Eye (tissue), 1 donor: ENCODE measurements around the gene RTP5.
"Not testable (repeated sequence)": the region's sequence is repeated elsewhere in the genome, so short reads cannot be mapped to it uniquely, and the experiment has no call there.

ENCODE experiments used
- DNase-seq: peaks from one replicate; pipeline ENCODE4 v3.0.0-alpha.2; 2015

Gene RTP5

DNA sequence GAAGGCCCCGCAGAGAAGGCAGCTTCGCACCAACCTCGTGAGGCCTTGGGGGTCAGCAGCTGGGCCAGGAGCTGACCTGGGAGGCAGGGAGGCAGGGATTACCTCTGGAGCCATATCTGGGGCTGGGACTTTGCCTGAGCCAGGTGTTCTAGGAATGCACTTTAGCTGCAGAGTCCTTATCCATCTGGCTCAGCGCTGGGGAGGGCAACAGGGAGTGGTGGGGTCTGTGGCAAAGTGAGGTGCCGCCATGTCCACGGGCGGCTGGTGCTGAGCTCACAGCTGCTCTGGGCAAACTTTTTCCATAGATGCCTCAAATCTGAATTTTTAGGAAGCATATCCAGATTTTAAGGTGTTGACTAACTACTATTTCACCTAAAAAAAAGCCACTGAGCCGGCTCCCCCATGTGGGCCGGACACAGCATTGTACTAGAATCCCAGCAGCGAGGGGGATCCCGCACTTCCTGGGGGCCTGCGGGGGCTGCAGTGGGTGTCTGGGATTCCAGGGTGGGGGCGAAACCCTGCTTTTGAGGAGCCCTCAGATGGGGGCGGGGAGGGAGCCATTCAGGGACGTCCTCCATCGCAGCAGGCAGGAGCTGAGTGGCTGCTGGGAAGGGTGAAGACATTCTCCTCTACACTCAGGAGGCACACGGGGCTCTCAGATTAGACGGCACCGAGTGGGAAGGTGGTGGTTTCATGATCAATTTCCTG, 34.6 kb downstream of the RTP5 start:
- DNase-seq, result no peak

DNA sequence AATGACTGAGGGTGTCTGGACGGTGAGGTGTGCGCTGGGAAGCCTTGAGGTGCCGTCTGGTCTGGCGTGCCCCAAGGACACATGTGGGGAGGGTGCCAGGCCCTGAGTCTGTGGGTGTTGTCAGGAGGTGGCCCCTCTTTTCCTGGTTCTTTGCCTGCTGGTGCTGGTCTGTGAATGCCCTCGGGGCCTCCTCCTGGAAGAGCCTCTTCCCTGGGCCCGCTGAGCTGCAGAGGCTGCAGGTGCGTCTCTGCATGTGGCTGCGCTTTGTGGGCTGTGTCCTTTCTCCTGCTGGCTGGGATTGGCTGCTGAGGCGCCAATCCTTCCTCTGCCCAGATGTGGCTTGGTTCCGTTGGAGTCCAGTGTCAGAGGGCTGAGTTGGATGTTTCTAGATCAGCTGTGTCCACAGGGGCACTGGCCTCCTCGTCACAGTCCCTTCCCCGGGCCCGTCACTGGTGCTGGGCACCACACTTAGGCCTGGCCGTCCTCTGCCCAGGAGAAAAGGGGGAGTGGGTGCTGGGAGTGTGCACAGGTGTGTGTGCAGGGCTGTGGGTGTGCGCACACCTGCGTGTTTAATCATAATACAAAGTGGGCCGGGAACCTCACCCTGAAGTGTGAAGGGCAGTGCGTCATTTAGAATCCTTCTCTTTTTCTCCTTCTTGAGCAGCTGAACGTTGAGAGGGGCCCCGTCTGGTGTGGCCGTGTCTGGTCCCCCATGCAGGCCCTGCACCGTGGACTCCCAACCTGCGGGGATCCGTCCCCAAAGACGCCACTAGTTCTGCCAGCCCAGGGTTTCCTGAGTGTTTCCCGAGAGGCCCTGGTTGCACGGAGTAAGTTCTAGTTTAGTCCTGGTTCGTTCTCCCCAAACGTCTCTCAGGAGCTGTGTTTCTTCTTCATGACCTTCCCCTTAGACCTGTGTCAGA, 35.5 kb downstream of the RTP5 start:
- DNase-seq, result no peak

DNA sequence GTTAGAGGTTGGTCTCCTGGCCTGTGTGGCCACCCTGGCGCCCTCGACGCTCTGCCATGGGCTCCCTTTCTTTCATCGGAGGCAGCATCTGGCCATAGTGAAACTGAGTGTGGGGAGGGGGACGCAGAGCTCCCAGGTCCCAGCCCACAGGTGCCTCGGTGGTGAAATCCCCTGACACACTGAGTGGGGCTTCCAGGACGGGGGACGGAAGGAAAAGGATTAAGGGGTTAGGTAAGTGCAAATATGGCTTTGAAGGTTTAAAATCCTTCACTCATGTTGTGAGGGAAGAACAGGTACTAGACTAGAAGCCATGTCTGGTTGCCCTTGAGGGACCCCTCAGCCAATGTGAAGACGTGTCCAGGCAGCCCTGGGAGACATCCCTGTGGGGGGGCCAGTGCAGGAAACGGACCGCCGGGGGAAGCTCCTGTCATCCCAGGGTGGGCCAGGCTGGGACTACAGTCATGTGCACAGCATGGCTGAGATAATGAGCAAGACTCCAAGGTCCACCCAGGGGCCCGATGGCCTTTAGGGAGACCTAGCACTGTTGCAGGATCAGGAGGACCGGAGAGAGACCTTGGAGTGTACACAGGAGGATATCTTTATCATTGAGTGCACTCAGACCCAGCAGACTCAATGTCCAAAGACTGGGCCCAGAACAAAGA, 36.3 kb downstream of the RTP5 start:
- DNase-seq, result no peak

DNA sequence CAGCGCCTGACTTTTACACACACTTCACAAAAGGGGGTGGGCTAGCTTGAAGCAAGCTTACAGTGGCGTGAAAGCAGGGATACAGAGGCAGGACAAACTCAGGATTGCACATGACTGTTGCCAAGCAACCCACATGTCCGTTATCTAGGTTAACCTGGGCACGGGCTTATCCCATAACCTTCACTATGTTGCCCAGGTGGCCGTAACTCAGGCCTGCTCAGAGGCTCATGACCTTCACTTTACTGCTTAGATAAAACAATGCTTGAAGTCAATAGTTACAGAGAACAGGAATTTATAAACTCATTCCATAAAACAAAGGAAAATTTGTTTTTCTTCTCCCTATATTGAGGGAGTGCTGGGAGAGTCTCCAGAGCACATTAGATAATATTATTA, 36.8 kb downstream of the RTP5 start:
- not testable (repeated sequence) for DNase-seq

DNA sequence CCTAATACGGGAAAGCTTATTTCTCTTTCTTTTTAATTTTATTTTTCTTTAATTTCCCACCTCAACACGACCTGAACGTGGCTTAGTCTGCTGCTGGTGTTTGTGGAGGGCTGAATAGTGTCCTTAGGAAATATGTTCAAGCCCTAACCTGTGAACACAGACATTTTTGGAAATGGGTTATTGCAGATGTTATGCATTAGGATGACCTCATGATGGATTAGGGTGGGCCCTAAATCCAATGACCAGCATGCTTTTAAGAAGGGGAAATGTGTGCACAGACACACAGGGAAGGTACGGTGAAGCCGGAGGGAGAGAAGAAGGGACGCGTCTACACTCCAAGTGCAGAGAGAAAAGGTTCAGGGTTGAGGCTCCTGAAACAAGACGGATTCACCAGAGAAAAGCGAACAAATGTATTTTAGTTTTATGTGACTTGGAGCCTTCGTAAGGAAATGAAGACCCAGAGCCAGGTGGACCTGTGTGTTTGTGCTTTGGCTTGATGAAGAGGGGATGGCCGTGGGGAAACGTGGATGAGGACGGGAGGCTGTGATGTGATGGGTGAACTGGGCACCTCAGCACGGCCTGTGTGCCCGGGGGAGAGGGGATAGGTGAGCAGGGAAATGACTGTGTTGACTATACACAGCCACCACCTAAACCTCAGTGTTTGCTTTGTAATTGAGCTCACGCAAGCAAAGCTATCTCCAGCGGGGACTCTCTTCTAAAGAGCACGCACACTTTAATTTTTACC, 37.5 kb downstream of the RTP5 start:
- no peak for DNase-seq

- DNase-seq, result not testable (repeated sequence)
These were observed 38.3 kb downstream of the RTP5 start for GRCh38 chr2:241907831-241908230.

GRCh38 chr2:241908686-241909420, 39.3 kb downstream of the RTP5 start:
- DNase-seq, result no peak

DNA sequence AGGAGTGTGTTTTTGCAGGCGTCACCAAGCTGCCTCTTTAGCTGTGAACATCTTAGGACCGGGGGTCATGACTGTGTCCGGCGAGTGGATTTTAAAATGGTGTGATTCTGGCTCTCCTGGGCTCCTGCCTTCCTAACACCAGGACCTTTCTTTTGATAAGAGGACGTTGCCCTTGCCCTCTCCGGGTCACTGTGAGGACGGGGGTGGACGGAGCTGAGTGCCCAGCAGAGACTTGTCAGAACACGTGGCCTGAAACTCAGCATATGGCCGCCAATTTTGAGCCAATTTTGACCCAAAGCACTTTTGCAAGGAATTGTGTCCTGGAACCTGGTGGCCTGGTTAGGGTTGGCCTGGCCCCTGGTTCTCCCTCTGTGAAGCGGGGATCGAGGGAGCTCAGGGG, 40.2 kb downstream of the RTP5 start:
- DNase-seq, result no peak

DNA sequence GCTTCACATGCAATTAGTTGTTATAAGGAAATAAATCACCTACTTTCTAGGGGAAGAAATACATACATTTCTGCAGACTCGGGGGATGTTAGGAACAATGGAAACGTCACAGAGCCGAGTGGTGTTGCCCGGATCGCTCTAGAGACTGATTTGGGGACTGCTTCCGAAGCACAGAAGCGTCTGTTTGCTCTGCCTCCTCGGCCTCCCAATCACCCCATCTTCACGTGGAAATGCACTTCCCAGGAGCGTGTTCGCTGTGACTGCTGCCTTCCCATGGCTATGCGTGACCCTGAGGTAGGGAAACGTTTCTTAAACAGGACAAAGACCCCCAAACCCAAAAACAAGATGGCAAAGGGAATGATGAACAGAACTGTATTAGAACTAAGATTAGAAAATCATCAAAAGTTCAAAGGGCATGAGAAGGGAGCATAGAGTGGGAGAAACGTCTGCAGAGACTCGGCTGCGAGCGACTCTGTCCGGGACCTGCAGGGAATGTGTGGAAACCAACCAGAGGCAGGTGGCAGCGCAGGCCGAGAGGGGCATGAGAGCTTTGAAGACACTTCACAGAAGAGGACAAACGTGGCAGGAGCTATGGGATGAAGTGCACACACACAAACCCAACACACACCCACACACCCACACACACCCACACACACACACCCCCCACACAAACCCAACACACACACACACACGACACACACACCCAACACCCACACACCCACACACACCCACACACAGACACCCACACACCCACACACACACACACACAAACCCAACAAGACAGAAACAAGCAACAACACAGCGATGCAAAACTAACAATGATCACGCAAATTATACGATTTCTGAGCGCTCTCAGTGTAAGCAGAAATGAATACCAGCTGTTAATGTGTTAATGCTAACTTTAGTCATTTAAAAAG, 41.3 kb downstream of the RTP5 start:
- no peak for DNase-seq

DNA sequence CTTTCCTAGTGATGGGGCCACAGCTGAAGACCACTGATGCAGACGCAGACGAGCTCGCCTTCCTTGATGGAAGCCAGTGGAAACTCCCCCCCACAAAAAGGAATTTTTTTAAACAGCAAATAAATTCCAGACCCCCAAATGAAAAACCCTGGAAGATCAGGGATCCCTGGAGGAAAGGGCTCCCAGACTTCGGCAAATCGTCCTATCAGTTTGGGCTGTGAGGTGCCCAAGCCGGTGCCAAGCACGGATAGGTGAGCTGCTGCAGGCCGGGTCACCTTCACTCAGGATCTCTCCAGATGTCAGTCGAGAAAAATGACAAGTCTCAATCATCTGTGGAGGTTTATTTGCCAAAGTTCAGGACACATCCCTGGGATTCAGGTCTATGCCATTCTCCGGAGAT, 42.0 kb downstream of the RTP5 start:
- DNase-seq, result no peak

- DNase-seq, result no peak
These were observed 42.6 kb downstream of the RTP5 start for GRCh38 chr2:241912021-241912555.

GRCh38 chr2:241913703-241914102, 44.2 kb downstream of the RTP5 start:
- DNase-seq, result no peak

- DNase-seq, result no peak
These were observed 45.0 kb downstream of the RTP5 start for GRCh38 chr2:241914542-241914941.

- not testable (repeated sequence) for DNase-seq
These were observed 52.1 kb downstream of the RTP5 start for GRCh38 chr2:241921631-241922030.

GRCh38 chr2:241922411-241922810, 52.9 kb downstream of the RTP5 start:
- no peak for DNase-seq

- DNase-seq, result not testable (repeated sequence)
These were observed 53.5 kb downstream of the RTP5 start for GRCh38 chr2:241922816-241923601.
